ENCODE results near the gene KCNQ1. TPM values are rescaled to one million over a fixed set of nuclear protein-coding genes. Genes with fewer than 3 reads are reported as not detected.
A peak's percentile ranks its signal among the peaks of the same experiment; 100 is the strongest.

Gene KCNQ1
- total RNA-seq, 1 donor from 2014 or later = 1.6 TPM

- Histone ChIP-seq H3K27me3 (ENCODE audit: control insufficient read depth, insufficient read depth, low read length) (no peaks in the 10 kb centered on the region), H3K36me3 (ENCODE audit: control insufficient read depth, insufficient read depth, low read length) (no peaks in the 10 kb centered on the region), H3K4me3 (ENCODE audit: low read depth, low read length) (no peak overlapping the region)
- no peak for TF ChIP-seq CTCF (IDR thresholded peaks at IDR 0.05; ENCODE audit: insufficient read depth, low read length, severe bottlenecking)
- DNase-seq (ENCODE audit: low read depth) = peak; percentile 15
- FAIRE-seq = no peak
Observed at GRCh38 chr11:2554338-2555207, 109.8 kb downstream of the KCNQ1 start.

- Histone ChIP-seq H3K36me3 (ENCODE audit: control insufficient read depth, insufficient read depth, low read length) (no peaks in the 10 kb centered on the region), H3K4me3 (ENCODE audit: low read depth, low read length) (no peak overlapping the region), H3K27me3 (ENCODE audit: control insufficient read depth, insufficient read depth, low read length) (no peaks in the 10 kb centered on the region)
- no peak for FAIRE-seq
- TF ChIP-seq CTCF (IDR thresholded peaks at IDR 0.05; ENCODE audit: insufficient read depth, low read length, severe bottlenecking) = no peak
- no peak for DNase-seq (ENCODE audit: low read depth)
Observed at GRCh38 chr11:2555336-2555735, 110.5 kb downstream of the KCNQ1 start.

- DNase-seq (ENCODE audit: low read depth) (no peak), FAIRE-seq (no peak)
- H3K4me3 ChIP-seq (ENCODE audit: low read depth, low read length) = no peak overlapping the region
- no peak for TF ChIP-seq CTCF (IDR thresholded peaks at IDR 0.05; ENCODE audit: insufficient read depth, low read length, severe bottlenecking)
- H3K36me3 ChIP-seq (ENCODE audit: control insufficient read depth, insufficient read depth, low read length) = no peaks in the 10 kb centered on the region
- no peaks in the 10 kb centered on the region for H3K27me3 ChIP-seq (ENCODE audit: control insufficient read depth, insufficient read depth, low read length)
Observed at GRCh38 chr11:2555891-2556290, 111.1 kb downstream of the KCNQ1 start.

- Histone ChIP-seq H3K27me3 (ENCODE audit: control insufficient read depth, insufficient read depth, low read length) (no peaks in the 10 kb centered on the region), H3K36me3 (ENCODE audit: control insufficient read depth, insufficient read depth, low read length) (no peaks in the 10 kb centered on the region), H3K4me3 (ENCODE audit: low read depth, low read length) (no peak overlapping the region)
- no peak for TF ChIP-seq CTCF (IDR thresholded peaks at IDR 0.05; ENCODE audit: insufficient read depth, low read length, severe bottlenecking)
- FAIRE-seq (no peak), DNase-seq (ENCODE audit: low read depth) (no peak)
Observed at GRCh38 chr11:2557381-2557780, 112.6 kb downstream of the KCNQ1 start.

GRCh38 chr11:2558397-2558796, 113.6 kb downstream of the KCNQ1 start:
- Histone ChIP-seq H3K36me3 (ENCODE audit: control insufficient read depth, insufficient read depth, low read length) (no peaks in the 10 kb centered on the region), H3K4me3 (ENCODE audit: low read depth, low read length) (no peak overlapping the region), H3K27me3 (ENCODE audit: control insufficient read depth, insufficient read depth, low read length) (no peaks in the 10 kb centered on the region)
- no peak for DNase-seq (ENCODE audit: low read depth)
- no peak for TF ChIP-seq CTCF (IDR thresholded peaks at IDR 0.05; ENCODE audit: insufficient read depth, low read length, severe bottlenecking)
- FAIRE-seq = no peak

All from bronchial epithelial cell (primary cell).